ENCODE measurements around the gene KIAA0930.

Gene KIAA0930

GRCh38 chr22:45238957-45239680 is 1.6 kb downstream of the KIAA0930 start:
- in situ Hi-C loops (cut with HindIII; ENCODE audit: low sequenced_read_pairs), result no loop called here

DNA sequence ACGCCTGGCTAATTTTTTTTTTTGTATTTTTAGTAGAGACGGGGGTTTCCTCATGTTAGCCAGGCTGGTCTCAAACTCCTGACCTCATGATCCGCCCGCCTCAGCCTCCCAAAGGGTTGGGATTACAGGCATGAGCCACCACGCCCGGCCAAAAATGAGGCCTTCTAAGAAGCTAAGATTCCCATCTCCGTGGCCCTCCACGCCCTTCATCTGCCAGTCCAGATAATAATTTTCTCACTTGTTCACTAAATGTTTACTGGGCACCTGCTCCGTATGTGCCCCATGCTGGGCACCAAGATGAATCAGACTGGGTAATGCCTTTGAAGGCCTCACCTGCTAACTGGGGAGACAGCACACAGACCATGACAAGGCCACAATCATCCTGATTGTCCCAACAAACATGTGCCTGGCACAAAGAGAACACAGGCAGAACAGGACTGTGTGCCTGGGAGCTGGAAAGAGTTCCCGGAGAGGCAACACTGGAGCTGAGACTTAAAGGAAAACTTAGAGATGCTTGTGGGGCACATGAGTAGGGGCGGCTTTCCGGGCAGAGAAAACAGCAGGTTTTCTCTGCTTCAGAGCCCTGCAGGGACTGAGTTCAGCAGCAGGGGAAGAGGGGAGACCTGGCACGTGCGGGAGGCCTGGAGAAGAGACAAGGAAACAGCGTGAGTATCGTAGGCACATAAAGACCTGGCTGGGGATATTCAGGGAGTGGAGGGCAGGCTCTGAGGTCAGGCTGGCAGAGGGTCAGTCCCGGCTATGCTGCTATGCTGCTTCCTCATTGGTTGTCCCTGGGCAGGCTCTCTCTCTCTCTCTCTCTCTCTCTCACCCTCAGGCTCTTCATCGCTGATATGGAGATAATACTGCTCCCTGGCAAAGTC is 2.4 kb downstream of the KIAA0930 start:
- in situ Hi-C loops (cut with HindIII; ENCODE audit: low sequenced_read_pairs), result no loop called here

DNA sequence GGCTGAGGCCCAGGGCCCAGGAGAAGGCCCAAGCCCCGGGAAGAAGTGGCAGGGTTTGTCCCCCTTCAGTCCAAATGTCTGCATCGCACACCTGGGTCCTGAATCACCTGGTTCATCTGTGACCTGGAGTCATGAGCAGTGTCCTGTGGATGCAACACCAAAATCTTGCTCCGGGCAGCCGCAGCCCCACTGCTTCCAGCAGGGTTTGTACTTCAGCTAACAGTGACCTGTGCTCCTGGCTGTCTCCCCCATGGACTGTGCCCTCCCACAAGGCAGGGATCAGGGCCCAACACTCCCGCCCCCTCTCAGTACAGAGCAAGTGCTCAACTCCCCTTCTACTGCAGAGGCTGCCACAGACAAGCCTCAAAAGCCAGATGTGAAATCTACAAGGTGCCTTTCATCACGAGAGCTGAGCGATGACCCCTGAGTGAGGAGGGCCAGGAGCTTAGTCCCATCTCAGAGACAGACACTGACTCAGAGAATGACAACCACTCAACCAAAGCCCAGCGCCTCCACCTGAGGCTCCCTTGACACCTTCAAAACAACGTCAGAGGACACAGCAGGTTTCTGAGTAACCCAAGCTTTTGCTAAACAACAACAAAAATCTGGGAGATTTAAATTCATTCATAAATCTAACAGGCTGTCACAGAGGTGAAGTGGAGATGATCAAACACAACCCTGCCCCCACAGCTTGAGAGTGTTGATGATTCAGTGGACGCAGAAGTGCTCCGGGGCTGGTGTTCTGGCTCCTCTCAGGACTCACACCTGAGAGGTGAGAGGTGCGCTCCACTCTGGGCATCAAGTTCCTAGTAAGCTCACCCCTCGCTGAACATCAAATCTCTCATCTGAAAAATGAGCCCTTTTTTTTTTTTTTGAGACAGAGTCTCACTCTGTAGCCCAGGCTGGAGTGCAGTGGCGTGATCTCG is 3.4 kb downstream of the KIAA0930 start:
- in situ Hi-C loops (cut with HindIII; ENCODE audit: low sequenced_read_pairs), result no loop called here

GRCh38 chr22:45235851-45236342 is 4.8 kb downstream of the KIAA0930 start:
- in situ Hi-C loops (cut with HindIII; ENCODE audit: low sequenced_read_pairs), result no loop called here

GRCh38 chr22:45235101-45235777 is 5.5 kb downstream of the KIAA0930 start:
- in situ Hi-C loops (cut with HindIII; ENCODE audit: low sequenced_read_pairs), result no loop called here

DNA sequence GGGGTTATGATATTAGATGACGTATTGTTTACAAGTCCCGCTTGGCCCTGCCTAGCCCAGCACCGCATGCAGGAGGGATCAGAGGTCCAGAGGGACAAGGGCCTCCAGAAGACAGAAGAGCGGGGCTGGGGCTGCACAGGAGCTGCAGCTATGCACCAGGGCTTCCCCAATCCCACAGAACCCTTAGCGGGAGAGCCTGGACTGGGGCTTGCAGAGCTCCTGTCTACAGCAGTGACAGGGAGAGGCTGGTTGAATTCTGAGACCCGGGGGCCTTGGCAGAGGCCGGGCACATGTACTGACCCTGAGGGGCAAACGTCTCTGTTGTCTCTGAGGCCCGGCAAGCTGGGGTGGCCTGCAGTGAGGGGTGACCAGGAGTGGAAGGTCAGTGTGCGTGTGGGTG is 6.9 kb downstream of the KIAA0930 start:
- in situ Hi-C loops (cut with HindIII; ENCODE audit: low sequenced_read_pairs), result no loop called here

GRCh38 chr22:45233386-45233785 is 7.3 kb downstream of the KIAA0930 start:
- in situ Hi-C loops (cut with HindIII; ENCODE audit: low sequenced_read_pairs), result no loop called here

- in situ Hi-C loops (cut with HindIII; ENCODE audit: low sequenced_read_pairs), result no loop called here
Observed at GRCh38 chr22:45231293-45231692, 9.4 kb downstream of the KIAA0930 start.

- in situ Hi-C loops (cut with HindIII; ENCODE audit: low sequenced_read_pairs), result no loop called here
Observed at GRCh38 chr22:45230026-45230721, 10.5 kb downstream of the KIAA0930 start.

GRCh38 chr22:45229181-45229580 is 11.5 kb downstream of the KIAA0930 start:
- in situ Hi-C loops (cut with HindIII; ENCODE audit: low sequenced_read_pairs), result no loop called here

GRCh38 chr22:45228401-45228754 is 12.3 kb downstream of the KIAA0930 start:
- in situ Hi-C loops (cut with HindIII; ENCODE audit: low sequenced_read_pairs), result no loop called here

DNA sequence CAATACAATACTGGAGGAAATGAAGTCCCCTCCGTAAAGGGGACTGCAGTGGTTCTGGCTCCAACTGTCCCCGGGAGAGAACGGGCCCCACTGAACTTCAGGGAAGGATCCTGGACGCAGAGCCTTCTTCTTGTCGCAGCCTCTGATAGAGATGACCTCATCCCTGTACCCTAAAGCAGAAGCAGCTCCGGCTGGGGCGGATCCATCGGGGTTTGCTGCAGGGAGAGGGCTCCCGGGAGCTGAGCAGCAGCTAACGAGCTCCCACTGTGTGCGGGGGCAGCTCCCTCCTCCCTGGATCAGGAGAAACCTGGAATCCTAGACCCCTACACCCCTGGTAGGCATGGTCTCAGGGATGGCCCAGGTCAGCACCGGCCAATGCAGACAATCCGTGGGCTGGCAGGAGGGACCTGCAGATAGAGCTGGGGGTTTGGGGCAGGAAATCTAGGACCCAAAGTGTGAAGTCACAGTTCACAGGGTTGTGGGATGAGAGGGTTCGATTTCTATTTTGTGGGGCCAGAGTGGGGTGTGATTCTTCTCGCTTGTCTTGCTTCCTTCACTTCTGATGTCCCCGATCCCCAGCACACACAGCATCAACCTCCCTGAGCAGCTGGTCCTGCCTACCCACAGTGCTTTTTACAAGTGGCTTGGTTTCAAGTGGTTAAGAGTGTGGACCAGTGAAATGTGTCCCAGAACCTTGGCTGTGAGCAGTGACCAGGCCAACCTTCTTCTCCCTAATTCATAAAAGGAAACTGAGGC is 12.9 kb downstream of the KIAA0930 start:
- in situ Hi-C loops (cut with HindIII; ENCODE audit: low sequenced_read_pairs), result no loop called here

- in situ Hi-C loops (cut with HindIII; ENCODE audit: low sequenced_read_pairs), result no loop called here
Observed at GRCh38 chr22:45226503-45227186, 14.0 kb downstream of the KIAA0930 start.

- in situ Hi-C loops (cut with HindIII; ENCODE audit: low sequenced_read_pairs), result no loop called here
Observed at GRCh38 chr22:45225732-45226502, 14.8 kb downstream of the KIAA0930 start.

DNA sequence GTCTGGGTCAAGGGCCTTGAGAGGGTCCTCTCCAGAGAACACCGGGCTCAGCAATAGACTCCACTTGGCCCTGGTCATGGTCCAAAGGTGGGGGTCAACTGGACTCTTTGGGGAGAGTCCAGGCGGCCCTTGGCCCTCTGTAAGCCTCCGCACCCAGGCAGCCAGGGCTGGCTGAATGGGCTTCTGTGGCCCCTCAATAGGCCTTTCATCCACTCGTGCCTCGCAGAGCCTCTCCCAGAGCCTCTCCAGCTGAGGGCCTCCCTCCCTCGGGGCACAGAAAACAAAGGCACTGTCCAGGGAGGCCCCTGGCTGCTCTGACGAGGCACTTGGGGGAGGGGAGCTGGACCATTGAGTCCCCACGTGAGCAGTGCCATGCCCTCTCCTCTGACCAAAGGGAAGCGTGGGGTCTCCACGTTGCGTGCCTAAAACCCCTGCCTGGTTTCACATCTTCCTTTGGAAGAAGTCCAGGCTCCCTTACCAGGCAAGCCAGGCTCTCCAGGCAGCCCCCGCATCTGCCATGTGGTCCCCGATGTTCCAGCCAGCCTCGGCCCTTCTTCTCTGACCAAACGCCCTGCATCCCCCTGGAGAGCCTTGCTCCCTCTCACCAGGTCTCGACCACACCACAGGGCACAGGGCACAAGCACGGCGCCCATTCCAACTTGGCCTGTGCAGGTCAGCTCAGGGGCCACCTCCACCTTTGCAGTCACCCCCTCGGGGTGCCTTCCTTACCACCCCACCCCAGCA is 15.5 kb downstream of the KIAA0930 start:
- in situ Hi-C loops (cut with HindIII; ENCODE audit: low sequenced_read_pairs), result no loop called here

DNA sequence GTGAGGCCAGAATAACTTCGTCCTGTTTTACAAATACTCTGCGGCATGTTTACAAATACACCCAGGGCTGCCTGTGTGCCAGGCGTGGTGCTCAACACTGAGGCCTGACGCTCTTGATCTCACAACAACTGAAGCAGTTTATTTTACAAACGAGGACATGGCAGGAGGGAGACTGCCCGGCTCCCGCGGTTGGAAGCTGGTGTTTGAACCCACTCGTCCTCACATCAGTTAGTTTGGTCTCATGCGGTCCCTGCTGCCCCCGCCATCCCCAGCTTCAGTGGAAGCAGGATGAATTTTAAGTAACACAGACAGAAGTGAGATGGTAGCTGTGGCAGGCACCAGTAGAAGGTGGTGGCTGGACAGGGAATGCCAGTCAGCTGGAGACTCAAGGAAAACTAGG is 16.4 kb downstream of the KIAA0930 start:
- in situ Hi-C loops (cut with HindIII; ENCODE audit: low sequenced_read_pairs), result no loop called here

All from DLD1 (cell line).